GM10847 (cell line): ENCODE results near the gene BMP10.

Source experiments
- POLR2A ChIP-seq: IDR thresholded peaks from 2 replicates; pipeline ENCODE4 v1.6.1; 2011; ENCODE audit not compliant: insufficient read length; ENCODE audit errors: extremely low read depth

Gene BMP10

DNA sequence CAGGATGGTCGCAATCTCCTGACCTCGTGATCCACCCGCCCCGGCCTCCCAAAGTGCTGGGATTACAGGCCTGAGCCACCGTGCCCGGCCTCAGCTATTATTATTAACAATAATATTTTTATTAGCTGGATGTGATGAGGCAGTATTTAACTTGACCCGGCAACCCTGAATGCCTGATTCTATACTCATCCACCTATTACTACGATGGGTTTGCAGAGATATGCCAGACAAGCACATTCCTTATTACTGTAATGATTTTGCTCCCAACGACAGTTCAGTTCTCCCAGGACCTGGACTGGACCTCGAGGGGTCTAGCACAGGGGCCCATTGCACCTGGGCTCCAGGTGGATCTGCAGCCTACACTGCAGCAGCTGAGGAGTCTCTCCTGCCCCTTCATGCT lies 32.6 kb downstream of the BMP10 start:
- no peak for TF ChIP-seq POLR2A

DNA sequence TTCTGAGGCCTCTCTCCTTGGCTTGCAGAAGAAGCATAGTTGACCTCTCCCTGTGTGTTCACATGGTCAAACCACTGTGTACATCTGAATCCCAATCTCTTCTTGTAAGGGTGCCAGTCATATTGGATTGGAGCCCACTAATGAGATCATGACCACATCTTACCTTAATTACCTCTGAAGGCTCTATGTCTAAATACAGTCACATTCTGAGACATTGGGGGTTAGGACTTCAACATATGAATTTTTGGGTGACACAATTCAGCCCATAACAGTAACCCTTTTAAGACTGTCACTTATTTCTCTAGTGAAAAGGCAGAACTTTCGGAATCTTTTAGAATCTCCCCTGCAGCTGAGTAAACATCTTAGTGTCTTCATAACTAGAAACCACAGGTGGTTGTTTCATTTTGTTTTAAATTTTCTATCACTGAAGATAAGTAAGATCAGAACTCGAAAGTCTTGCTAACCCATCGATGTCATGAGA lies 33.3 kb downstream of the BMP10 start:
- TF ChIP-seq POLR2A = no peak

DNA sequence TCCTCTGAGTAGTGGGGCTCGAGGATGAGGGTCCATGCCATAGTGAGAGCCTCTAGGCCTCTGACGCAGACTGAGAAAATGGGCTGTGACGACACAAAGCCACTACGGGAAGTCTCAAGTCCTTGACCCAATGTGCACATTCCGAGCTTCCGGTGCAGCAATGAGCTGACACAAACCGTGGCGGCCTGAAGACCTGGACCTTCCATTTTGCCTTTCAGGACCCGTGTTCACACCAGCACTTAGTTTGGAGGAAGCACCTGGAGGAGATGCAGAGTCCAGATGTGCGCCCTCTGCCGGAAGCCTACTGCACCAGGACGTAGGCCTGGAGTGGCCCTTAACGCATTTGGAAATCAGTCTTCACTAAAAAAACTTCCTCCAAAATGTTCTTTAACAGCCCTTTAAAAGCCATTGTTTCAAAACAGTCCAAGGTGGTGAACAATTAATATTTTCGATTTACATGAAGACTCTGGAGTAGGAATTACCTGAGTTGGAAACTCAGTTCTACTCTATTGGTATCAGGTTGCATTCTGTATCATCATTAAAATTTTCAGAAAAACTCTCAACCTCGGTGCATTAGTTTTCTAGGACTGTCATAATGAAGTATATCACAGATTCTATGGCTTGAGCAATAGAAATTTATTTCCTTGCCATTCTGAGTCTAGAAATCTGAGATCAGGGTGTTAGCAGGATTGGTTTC lies 33.9 kb downstream of the BMP10 start:
- no peak for TF ChIP-seq POLR2A

DNA sequence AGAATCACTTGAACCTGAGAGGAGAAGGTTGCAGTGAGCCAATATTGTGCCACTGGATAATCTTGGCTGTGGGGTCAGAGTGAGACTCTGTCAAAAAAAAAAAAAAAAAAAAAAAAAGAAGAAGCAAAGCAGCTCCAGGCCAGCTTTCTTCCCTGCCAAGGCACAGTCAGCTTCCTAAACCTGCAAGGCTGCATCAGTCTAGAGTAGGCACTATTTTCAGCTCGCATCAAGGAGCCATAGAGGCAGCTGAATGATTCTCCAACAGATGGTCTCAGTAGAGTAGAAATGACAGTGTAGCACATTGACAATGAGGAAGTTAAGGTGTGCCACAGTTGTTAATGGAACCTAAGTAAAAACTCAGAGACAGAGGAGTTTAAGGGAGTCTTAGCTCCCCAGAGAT lies 35.6 kb downstream of the BMP10 start:
- TF ChIP-seq POLR2A = no peak

DNA sequence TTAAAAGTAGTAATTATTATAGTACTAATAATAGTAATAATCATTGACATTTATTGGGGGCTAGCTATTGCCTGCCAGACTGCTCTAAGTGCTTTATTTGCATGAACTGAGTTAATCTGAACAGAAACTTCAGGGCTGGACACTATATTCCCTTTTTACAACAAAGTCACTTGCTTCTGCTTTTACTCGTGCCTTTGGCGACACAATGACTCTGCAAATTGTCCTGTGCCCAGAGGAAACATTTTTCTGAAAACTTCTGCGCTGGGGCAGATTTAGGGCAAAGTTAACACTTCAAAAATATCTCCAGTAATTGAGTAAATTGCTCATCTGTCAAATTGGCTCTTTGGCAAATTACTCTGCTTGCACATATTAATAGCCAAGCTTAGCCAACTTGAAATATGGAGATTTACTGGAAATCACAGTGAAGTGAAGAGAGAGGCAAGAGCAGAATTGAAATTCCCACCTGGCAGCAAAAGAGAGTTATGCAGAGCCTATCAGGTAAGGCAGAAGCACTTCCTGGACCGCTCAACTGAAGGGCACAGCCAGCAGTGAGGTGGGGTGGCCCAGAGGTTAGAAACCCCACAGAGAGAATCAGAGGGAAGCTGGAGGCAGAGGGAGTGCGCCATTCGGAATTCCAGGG lies 36.3 kb downstream of the BMP10 start:
- TF ChIP-seq POLR2A = no peak

DNA sequence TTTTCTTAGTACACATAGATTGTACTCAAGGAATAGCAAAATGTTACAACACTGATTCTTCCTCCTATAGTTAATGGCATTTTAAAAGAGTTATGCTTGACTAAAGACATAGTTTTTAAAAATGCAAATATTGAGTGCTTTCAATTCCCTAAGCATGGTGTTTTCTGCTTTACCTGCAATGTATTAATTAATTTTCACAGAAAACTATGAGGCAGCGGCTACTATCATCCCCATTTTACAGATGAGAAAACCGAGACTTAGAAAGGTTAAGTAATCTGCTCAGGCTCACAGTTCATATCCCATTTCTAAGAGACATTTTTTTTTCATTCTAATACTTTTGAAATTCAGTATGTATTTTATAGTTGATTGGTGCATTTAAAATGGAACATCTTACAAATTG lies 38.0 kb downstream of the BMP10 start:
- no peak for TF ChIP-seq POLR2A

DNA sequence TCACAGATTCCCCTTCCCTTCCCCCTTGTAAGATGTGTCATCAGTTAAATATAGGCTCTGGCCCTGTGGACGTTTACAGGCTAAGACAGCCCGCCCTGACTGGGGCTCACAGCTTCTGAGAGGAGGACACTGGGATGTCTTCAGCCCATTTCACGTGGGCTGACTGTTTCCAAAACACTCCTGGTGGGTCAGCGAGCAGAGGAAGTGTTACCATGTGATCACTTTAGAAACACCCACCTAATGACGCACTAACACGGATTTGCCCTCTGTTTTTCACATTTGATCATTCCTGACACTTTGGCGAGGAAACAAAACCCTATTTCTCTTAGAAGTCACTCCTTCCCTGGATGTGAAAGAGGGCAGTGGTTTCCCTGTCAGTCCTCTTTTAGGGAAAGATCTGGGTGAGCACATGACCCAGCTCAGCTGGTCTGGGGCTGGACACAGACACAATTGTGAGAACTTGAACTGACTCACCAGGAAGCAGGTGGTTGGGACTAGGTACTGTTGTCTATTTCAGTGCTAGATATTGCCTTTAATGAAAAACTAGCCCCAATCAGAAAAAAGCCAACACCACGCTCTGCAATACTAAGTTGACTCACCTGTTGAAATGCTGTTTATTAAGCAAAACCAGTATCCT lies 38.8 kb downstream of the BMP10 start:
- no peak for TF ChIP-seq POLR2A

DNA sequence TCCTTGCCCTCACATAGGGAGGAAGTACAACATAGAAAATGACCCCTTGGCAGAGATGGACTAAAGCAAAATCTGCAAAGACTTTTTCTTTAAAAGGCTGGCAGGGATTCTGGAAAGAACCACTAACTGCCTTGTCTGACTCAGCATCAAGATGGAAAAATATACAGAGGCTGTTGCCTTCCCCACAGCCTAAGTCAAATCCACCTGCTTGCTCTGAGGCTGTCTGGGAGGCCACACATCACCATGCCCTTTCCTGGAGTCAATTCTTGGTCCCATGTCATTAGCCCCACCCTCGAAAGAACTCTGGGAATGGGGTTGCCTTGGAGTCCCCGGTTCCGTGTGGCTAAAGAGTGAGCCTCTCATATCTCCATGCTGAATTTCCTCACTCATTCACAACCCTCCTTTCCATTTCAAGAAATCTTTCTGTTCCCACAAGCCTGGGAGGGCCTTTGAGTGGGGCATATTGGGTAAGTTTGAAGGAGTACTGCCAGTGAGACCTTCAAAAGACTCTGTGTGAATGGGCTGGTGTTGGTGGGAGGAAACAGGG lies 39.4 kb downstream of the BMP10 start:
- TF ChIP-seq POLR2A = no peak

DNA sequence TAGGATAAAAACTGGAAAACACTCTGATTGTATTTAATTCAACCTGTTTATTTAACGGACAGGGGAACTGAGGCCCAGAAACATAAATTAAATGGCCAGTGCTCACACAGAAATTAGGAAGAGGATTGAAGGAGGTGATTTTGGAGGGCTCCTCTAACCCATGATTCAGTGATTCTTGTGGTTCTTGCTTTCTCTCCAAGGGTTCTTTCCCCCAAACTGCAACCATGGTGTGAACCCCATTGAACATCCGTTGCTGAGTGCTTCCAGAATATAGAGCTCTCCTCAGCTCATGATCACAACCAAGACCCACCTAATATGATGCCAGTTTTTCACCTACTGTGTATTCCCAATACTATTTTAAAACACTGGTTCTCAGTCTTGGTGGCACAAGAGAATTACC lies 41.4 kb downstream of the BMP10 start:
- no peak for TF ChIP-seq POLR2A

DNA sequence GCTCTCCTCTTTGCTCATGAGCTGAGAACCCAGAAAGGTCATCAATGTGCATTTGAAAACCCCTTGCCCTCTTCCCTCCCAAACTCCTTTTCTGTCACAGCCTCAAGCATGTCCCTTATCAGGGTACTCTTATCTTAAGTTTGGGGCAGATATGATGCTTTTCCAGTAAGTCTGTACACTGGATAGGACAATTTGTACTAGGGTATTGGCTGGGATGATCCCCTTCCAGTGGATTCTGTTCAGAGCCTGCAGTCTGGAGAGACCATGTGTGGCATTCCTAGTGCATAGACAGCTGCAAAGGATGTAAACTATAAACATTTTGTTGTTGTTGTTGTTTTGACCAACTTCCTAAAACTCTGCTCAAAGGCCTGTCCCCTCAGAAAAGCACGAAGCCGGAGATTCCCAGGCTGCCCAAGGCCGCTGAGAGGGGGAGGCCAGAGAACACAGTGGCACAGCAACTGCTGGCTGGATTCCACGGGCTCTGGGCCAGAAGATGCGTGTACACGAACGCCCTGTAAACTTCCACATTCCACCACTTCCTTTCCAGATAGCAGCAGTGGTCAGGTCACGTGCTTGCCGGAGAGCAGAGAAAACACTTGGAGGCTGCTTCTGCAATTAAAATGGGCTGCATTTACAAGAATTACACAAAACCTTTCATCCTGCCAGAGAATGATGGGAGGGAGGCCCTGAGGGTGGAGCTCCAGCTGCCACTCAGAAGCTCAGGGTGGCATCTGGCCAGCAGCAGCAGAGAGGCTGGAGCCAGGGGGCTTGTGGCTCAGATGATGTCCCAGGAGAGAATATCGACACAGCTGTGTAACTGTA lies 42.1 kb downstream of the BMP10 start:
- TF ChIP-seq POLR2A = no peak

DNA sequence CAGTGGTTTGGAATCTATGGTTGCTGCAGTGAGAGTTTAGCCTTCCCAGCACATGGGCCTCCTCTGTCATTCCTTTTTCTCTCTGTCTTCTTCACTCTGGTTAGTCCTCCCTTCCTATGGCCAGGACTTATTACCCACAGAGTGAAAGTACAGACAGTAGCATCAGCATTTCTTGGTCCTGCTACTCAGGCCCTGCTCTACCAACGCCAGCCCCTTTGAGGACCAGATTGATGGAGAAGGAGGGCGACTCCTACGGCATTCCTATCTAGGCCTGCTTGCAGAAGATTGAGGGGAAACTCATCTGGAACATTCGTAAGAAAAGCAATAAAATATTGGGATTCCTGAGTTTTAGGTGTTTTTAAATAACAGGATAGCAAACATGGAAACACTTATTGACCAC lies 43.5 kb downstream of the BMP10 start:
- TF ChIP-seq POLR2A = no peak

DNA sequence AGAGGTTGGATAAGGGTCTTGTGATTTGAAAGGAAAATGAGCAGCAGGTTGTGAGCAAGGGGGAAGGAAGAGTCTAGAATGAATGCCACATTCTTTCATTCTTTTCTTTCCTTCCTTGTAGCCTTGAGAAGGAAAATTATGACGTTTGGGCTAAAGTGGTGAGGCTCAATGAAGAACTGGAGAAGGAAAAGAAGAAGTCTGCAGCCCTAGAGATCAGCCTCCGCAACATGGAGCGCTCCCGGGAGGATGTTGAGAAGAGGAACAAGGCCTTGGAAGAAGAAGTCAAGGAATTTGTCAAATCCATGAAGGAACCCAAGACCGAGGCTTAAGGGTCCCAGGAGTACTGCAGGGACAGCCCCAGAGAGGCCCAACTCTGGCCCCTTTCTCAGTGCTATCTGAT lies 45.3 kb downstream of the BMP10 start:
- no peak for TF ChIP-seq POLR2A

DNA sequence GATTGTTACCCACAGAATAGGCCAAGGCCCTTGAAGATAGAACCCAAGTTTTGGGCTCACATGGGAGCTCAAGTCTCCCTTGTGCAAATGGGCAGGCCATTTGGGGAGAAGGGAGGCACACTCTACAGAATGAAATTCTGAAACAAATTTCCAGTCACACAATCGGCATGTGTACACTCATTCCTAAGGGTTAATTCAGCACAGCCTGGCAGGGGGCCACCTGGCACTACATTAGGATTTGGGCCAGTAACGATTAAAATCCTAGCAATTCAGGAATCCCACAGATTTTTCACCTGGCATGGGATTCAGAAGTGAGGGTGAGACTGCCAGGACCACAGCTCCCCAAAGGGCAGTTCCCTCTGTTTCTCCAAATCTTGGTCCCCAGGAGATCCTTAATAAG lies 46.4 kb downstream of the BMP10 start:
- no peak for TF ChIP-seq POLR2A

DNA sequence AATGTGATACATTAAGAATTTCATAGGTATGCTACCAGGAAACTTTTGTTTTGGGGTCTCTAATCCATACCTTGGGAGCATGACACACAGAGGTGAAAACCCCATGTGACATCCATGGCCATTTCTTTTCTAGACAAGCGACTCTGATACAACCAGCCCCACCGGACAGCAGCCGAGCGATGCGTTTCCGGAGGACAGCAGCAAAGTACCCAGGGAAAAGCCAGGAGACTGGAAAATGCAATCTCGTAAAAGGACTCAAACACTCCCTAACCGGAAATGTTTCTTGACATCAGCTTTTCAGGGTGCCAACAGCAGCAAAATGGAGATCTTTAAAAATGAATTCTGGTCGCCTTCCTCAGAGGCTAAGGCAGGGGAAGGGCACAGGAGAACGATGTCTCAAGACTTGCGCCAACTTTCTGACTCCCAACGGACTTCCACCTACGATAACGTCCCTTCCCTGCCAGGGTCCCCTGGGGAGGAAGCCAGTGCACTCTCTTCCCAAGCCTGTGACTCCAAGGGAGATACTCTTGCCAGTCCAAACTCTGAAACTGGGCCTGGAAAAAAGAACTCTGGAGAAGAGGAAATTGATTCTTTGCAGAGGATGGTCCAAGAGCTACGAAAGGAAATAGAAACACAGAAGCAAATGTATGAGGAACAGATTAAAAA lies 48.9 kb downstream of the BMP10 start:
- TF ChIP-seq POLR2A = no peak

DNA sequence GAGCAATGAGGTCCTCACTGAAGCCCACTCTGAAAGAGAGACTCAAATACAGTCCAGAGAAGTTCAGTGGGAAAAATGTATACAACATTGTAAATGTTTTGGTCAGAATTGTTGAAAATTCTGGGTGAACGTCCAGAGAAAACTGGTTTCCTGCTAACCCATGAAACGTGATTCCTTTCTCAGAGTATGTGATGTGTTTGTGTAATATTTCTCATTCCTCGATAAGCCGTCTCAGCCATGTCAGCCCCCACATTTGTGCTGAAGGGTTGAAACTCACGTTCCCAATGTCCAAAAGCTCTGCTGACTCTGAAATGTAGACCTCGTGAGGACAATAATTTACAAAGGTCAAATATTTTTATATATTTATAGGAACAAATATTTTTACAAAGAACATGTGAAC lies 51.6 kb downstream of the BMP10 start:
- TF ChIP-seq POLR2A = no peak

DNA sequence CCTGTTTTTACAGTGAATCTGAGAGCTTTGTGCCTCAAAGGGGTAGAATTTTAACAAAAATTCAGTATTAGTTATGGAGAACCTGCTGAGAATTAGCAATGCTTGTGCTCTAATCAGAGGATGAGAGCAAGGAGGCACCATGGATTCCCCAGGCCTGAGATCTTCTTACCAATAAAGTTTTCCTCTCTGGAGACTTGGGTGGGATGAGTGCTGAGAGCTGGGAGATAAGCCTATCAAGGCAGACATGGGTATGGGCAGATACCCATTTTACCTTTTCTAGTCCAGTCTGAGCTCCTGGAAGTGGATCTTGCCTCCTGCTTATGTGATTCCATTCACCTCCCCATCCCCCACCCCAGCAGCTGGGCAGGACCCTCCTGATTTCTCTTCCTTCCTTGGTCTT lies 53.9 kb downstream of the BMP10 start:
- no peak for TF ChIP-seq POLR2A
